NCI-H82 (cell line): Measurements from ENCODE around the gene CIAO3.

Experiments
- DNase-seq: peaks from one replicate; lab custom pipeline; 2025; lab: John Stamatoyannopoulos, UW

Gene CIAO3

GRCh38 chr16:775236-775796, 34.5 kb upstream of the CIAO3 start:
- no peak for DNase-seq

GRCh38 chr16:774086-775001, 33.5 kb upstream of the CIAO3 start:
- no peak for DNase-seq

GRCh38 chr16:772959-773358, 32.2 kb upstream of the CIAO3 start:
- no peak for DNase-seq

GRCh38 chr16:770411-770810, 29.6 kb upstream of the CIAO3 start:
- no peak for DNase-seq

- no peak for DNase-seq
Measured at GRCh38 chr16:769934-770333, 29.1 kb upstream of the CIAO3 start.

- no peak for DNase-seq
Measured at GRCh38 chr16:769184-769784, 28.5 kb upstream of the CIAO3 start.

- DNase-seq = no peak
Measured at GRCh38 chr16:768428-768827, 27.6 kb upstream of the CIAO3 start.

GRCh38 chr16:767743-768235, 27.0 kb upstream of the CIAO3 start:
- DNase-seq = no peak

GRCh38 chr16:766820-767640, 26.2 kb upstream of the CIAO3 start:
- DNase-seq = no peak

- no peak for DNase-seq
Measured at GRCh38 chr16:766008-766819, 25.4 kb upstream of the CIAO3 start.

- no peak for DNase-seq
Measured at GRCh38 chr16:765488-765865, 24.7 kb upstream of the CIAO3 start.

- DNase-seq = no peak
Measured at GRCh38 chr16:764848-765487, 24.2 kb upstream of the CIAO3 start.

GRCh38 chr16:764184-764750, 23.5 kb upstream of the CIAO3 start:
- no peak for DNase-seq

GRCh38 chr16:763369-764183, 22.8 kb upstream of the CIAO3 start:
- DNase-seq = no peak

GRCh38 chr16:762595-763268, 21.9 kb upstream of the CIAO3 start:
- no peak for DNase-seq

GRCh38 chr16:761625-762513, 21.1 kb upstream of the CIAO3 start:
- no peak for DNase-seq

- DNase-seq = no peak
Measured at GRCh38 chr16:760545-761343, 19.9 kb upstream of the CIAO3 start, which contains the start of gene MSLN. MSLN (plus strand) TSS chr16:760734; CDS start chr16:762681, 1,947 bp downstream.
